Measurements from ENCODE around the gene RGS3.

RGS3 gene

GRCh38 chr9:113559834-113560800, 96.6 kb downstream of the RGS3 start:
- no peak for DNase-seq (ENCODE audit: low read depth in 1 of 2, low spot score in 1 of 2)
- Histone ChIP-seq H3K27me3 (ENCODE audit: insufficient read depth, poor library complexity, severe bottlenecking) (no peaks in the 10 kb centered on the region), H3K27ac (replicated peaks) (no peak overlapping the region), H3K4me3 (replicated peaks; ENCODE audit: insufficient read depth, low read length) (no peak overlapping the region)
- TF ChIP-seq POLR2AphosphoS5 (IDR thresholded peaks at IDR 0.05; ENCODE audit: low read depth) (no peak), GABPA (IDR thresholded peaks at IDR 0.05; ENCODE audit: low read depth) (no peak), REST (IDR thresholded peaks at IDR 0.05; ENCODE audit: insufficient replicate concordance, low read depth) (no peak), SPI1 (IDR thresholded peaks at IDR 0.05; ENCODE audit: borderline replicate concordance, low read depth) (no peak)

GRCh38 chr9:113562653-113563381, 99.3 kb downstream of the RGS3 start:
- Histone ChIP-seq H3K27ac (replicated peaks) (no peak overlapping the region), H3K4me3 (replicated peaks; ENCODE audit: insufficient read depth, low read length) (no peak overlapping the region), H3K27me3 (ENCODE audit: insufficient read depth, poor library complexity, severe bottlenecking) (no peaks in the 10 kb centered on the region)
- DNase-seq (ENCODE audit: low read depth in 1 of 2, low spot score in 1 of 2) = no peak
- TF ChIP-seq REST (IDR thresholded peaks at IDR 0.05; ENCODE audit: insufficient replicate concordance, low read depth) = no peak
- no peak for TF ChIP-seq GABPA (IDR thresholded peaks at IDR 0.05; ENCODE audit: low read depth)
- no peak for TF ChIP-seq POLR2AphosphoS5 (IDR thresholded peaks at IDR 0.05; ENCODE audit: low read depth)
- TF ChIP-seq SPI1 (IDR thresholded peaks at IDR 0.05; ENCODE audit: borderline replicate concordance, low read depth) = no peak
- no peak for TF ChIP-seq CTCF (IDR thresholded peaks at IDR 0.05; ENCODE audit: insufficient read depth, low read length)

GRCh38 chr9:113563826-113564497, 100.4 kb downstream of the RGS3 start:
- no peak overlapping the region for H3K4me3 ChIP-seq (replicated peaks; ENCODE audit: insufficient read depth, low read length)
- H3K27ac ChIP-seq (replicated peaks) = no peak overlapping the region
- H3K27me3 ChIP-seq (ENCODE audit: insufficient read depth, poor library complexity, severe bottlenecking) = no peaks in the 10 kb centered on the region
- TF ChIP-seq REST (IDR thresholded peaks at IDR 0.05; ENCODE audit: insufficient replicate concordance, low read depth) (no peak), CTCF (IDR thresholded peaks at IDR 0.05; ENCODE audit: insufficient read depth, low read length) (no peak), SPI1 (IDR thresholded peaks at IDR 0.05; ENCODE audit: borderline replicate concordance, low read depth) (no peak), POLR2AphosphoS5 (IDR thresholded peaks at IDR 0.05; ENCODE audit: low read depth) (no peak), GABPA (IDR thresholded peaks at IDR 0.05; ENCODE audit: low read depth) (no peak)
- DNase-seq (ENCODE audit: low read depth in 1 of 2, low spot score in 1 of 2) = no peak
